H9 (cell line): ENCODE results near the gene C20orf204. TPM values are rescaled to one million over a fixed set of nuclear protein-coding genes. Genes with fewer than 3 reads are reported as not detected.

Experiments
- DNase-seq: peaks from one replicate; pipeline ENCODE4 v3.0.0-alpha.2; 2017
- H2AFZ ChIP-seq: one replicate; pipeline ENCODE4 v1.6.1; 2013; ENCODE audit warnings: mild to moderate bottlenecking, low read length, control low read depth, moderate library complexity
- H2AK5ac ChIP-seq: 2 replicates; pipeline ENCODE4 v1.6.1; 2013; ENCODE audit warnings: low read length, control low read depth, mixed read lengths; ENCODE audit not compliant: insufficient read length
- H2BK120ac ChIP-seq: one replicate; pipeline ENCODE4 v1.6.1; 2013; ENCODE audit warnings: low read depth, mild to moderate bottlenecking, low read length, control low read depth, inconsistent platforms; ENCODE audit not compliant: poor library complexity, severe bottlenecking
- H2BK12ac ChIP-seq: 2 replicates; pipeline ENCODE4 v1.6.1; 2013; ENCODE audit warnings: low read length, control low read depth, mixed read lengths, low read depth; ENCODE audit not compliant: insufficient read length
- H2BK15ac ChIP-seq: 2 replicates; pipeline ENCODE4 v1.6.1; 2013; ENCODE audit warnings: low read depth, low read length, control low read depth
- H2BK20ac ChIP-seq: one replicate; pipeline ENCODE4 v1.6.1; 2013; ENCODE audit warnings: low read depth, mild to moderate bottlenecking, low read length, control low read depth, inconsistent platforms; ENCODE audit not compliant: poor library complexity, severe bottlenecking
- H2BK5ac ChIP-seq: 2 replicates; pipeline ENCODE4 v1.6.1; 2013; ENCODE audit warnings: low read length, control low read depth, mixed read lengths; ENCODE audit not compliant: insufficient read length
- H3K14ac ChIP-seq: 2 replicates; pipeline ENCODE4 v1.6.1; 2013; ENCODE audit warnings: low read length, control low read depth; ENCODE audit not compliant: insufficient read depth
- H3K18ac ChIP-seq: 2 replicates; pipeline ENCODE4 v1.6.1; 2013; ENCODE audit warnings: low read depth, mild to moderate bottlenecking, mixed read lengths, low read length, control low read depth; ENCODE audit not compliant: insufficient read length
- H3K23ac ChIP-seq: 2 replicates; pipeline ENCODE4 v1.6.1; 2013; ENCODE audit warnings: low read length, control low read depth, mixed read lengths, low read depth; ENCODE audit not compliant: insufficient read length
- H3K23me2 ChIP-seq: 2 replicates; pipeline ENCODE4 v1.6.1; 2013; ENCODE audit warnings: low read depth, mild to moderate bottlenecking, mixed read lengths, low read length, control low read depth; ENCODE audit not compliant: insufficient read length, poor library complexity, severe bottlenecking
- H3K27ac ChIP-seq: 2 replicates; pipeline ENCODE4 v1.5.1; 2013; ENCODE audit warnings: low read length, control low read depth, mixed read lengths, low read depth; ENCODE audit not compliant: insufficient read length
- H3K27me3 ChIP-seq: 2 replicates; pipeline ENCODE4 v1.6.1; 2013; ENCODE audit warnings: low read length, control low read depth, inconsistent platforms; ENCODE audit not compliant: insufficient read depth
- H3K4ac ChIP-seq: 2 replicates; pipeline ENCODE4 v1.6.1; 2013; ENCODE audit warnings: low read depth, mild to moderate bottlenecking, control low read depth, inconsistent platforms, low read length, moderate library complexity
- H3K4me1 ChIP-seq: 2 replicates; pipeline ENCODE4 v1.6.1; 2013; ENCODE audit warnings: low read length, control low read depth, inconsistent platforms; ENCODE audit not compliant: insufficient read depth
- H3K4me2 ChIP-seq: 2 replicates; pipeline ENCODE4 v1.6.1; 2013; ENCODE audit warnings: low read length, control low read depth, mixed read lengths; ENCODE audit not compliant: insufficient read length, insufficient read depth
- H3K56ac ChIP-seq: 2 replicates; pipeline ENCODE4 v1.6.1; 2013; ENCODE audit warnings: low read depth, mild to moderate bottlenecking, mixed read lengths, low read length, control low read depth; ENCODE audit not compliant: insufficient read length
- H3K79me1 ChIP-seq: 2 replicates; pipeline ENCODE4 v1.6.1; 2013; ENCODE audit warnings: low read depth, mild to moderate bottlenecking, moderate library complexity, low read length, control low read depth, inconsistent platforms; ENCODE audit not compliant: insufficient read depth, poor library complexity, severe bottlenecking
- H3K79me2 ChIP-seq: 2 replicates; pipeline ENCODE4 v1.6.1; 2013; ENCODE audit warnings: low read length, control low read depth, inconsistent platforms; ENCODE audit not compliant: insufficient read depth
- H3K9ac ChIP-seq: 2 replicates; pipeline ENCODE4 v1.6.1; 2013; ENCODE audit warnings: low read length, control low read depth, mixed read lengths; ENCODE audit not compliant: insufficient read length; ENCODE audit errors: extremely low read depth
- H3K9me3 ChIP-seq: one replicate; pipeline ENCODE4 v1.6.1; 2013; ENCODE audit warnings: low read depth, low read length, inconsistent platforms; ENCODE audit not compliant: control insufficient read depth
- H3T11ph ChIP-seq: one replicate; pipeline ENCODE4 v1.6.1; 2013; ENCODE audit warnings: mild to moderate bottlenecking, low read length, control low read depth, inconsistent platforms
- H4K20me1 ChIP-seq: one replicate; pipeline ENCODE4 v1.6.1; 2013; ENCODE audit not compliant: control insufficient read depth, insufficient read length, insufficient read depth
- H4K5ac ChIP-seq: 2 replicates; pipeline ENCODE4 v1.6.1; 2013; ENCODE audit warnings: low read depth, mild to moderate bottlenecking, mixed read lengths, low read length, control low read depth; ENCODE audit not compliant: insufficient read length
- H4K8ac ChIP-seq: replicated peaks from 2 replicates; pipeline ENCODE4 v1.6.1; 2013; ENCODE audit warnings: low read length, control low read depth, mixed read lengths, low read depth; ENCODE audit not compliant: insufficient read length
- H4K91ac ChIP-seq: 2 replicates; pipeline ENCODE4 v1.6.1; 2013; ENCODE audit warnings: low read depth, mild to moderate bottlenecking, moderate library complexity, mixed read lengths, low read length, control low read depth; ENCODE audit not compliant: insufficient read length
- H3K27ac Mint-ChIP-seq, 3 experiments: 2 replicates in 2 of 3; 3 replicates in 1 of 3; pipeline ENCODE4 v1.8.0; 2020 to 2021; ENCODE audit warnings: mixed read lengths in 3 of 3, mild to moderate bottlenecking in 1 of 3, moderate library complexity in 1 of 3
- H3K27me3 Mint-ChIP-seq: 2 replicates; pipeline ENCODE4 v1.8.0; 2021; ENCODE audit warnings: low read depth, mild to moderate bottlenecking, moderate library complexity, mixed read lengths
- H3K36me3 Mint-ChIP-seq, 3 experiments: 2 replicates in 2 of 3; 3 replicates in 1 of 3; pipeline ENCODE4 v1.8.0; 2020 to 2021; ENCODE audit warnings: low read depth in 3 of 3, mixed read lengths in 3 of 3; ENCODE audit not compliant: insufficient read depth in 1 of 3
- H3K4me1 Mint-ChIP-seq, 2 experiments: 2 replicates each; pipeline ENCODE4 v1.8.0; 2020; ENCODE audit warnings: mixed read lengths in 2 of 2
- H3K4me3 Mint-ChIP-seq, 2 experiments: 2 replicates in 1 of 2; 3 replicates in 1 of 2; pipeline ENCODE4 v1.8.0; 2020 to 2021; ENCODE audit warnings: mild to moderate bottlenecking in 2 of 2, mixed read lengths in 2 of 2, moderate library complexity in 1 of 2
- H3K9me3 Mint-ChIP-seq, 2 experiments: 2 replicates in 1 of 2; 3 replicates in 1 of 2; pipeline ENCODE4 v1.8.0; 2020; ENCODE audit warnings: mild to moderate bottlenecking in 2 of 2, mixed read lengths in 2 of 2, moderate library complexity in 1 of 2
- WGBS: extraction: QIAGEN DNeasy Blood & Tissue Kit; methylation state at CpG from one replicate; pipeline ENCODE4 v1.1.7; 2013; ENCODE audit warnings: missing lambda C conversion rate, low lambda C conversion rate, mixed read lengths; ENCODE audit not compliant: insufficient read length; ENCODE audit errors: extremely low coverage; 5-methylcytosine and 5-hydroxymethylcytosine counted together
- total RNA-seq: library from RNA; stranded (reverse); gene quantifications from 2 replicates; pipeline ENCODE4 v1.2.1, GENCODE V29; 2021
- TF ChIP-seq, protein P1 (sequence below): fragments of 200-600 bp; sonication (generic); conservative IDR thresholded peaks from 3 replicates; pipeline ENCODE4 v1.8.0; 2021; ENCODE audit warnings: antibody characterized with exemption, mild to moderate bottlenecking

C20orf204 gene
- total RNA-seq, 1 experiment from 2014 or later, result 2.2 TPM

DNA sequence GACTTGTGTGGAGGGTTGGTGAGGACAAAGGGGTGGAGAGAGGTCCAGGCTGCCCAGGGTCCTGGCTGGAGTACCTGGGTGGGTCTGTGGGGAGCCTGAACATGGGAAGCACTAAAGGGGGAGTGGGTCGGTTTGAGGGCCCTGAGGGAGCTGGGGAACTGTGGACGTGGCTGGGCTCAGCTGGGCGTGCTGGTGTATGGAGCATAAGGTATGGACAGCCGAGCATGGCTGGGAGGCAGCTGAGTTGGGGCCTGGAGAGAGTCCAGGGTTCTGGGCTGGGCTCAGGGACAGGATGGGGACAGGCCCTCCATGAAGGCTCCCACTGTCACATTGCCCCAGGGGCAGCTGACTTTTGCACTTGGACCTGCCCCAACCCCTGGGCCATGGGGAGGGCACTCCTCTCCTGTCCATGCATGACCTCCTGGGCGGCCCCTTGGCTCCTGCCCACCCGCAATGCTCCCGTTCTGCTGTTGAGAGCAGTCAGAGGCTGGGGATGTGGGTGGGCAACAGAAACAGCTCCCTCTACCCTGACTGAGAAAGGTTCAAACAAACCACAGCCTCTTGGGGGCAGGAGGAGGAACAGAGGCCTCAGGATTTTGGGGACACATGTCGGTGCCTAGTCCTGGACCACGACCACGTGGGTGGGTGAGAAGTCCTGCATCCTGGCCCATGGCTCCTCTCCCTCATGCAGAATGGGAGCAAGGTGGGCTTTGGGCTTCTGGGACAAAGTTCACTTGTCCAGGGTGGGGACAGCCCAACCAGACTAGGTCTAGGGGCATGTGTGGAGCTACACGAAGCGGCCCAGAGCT, 4.5 kb downstream of the C20orf204 start:
- H2BK15ac ChIP-seq, result no peak overlapping the region
- WGBS, result no CpG with 5 or more reads among the region's 12 CpGs
- Mint-ChIP-seq H3K4me1 (peaks cover 23 to 29% of the 10 kb centered on the region in 2 experiments), H3K27ac (no peak overlapping the region), H3K27me3 (peaks cover 64% of the 10 kb centered on the region), H3K4me3 (no peak overlapping the region; a peak in 2 of 5 replicates), H3K36me3 (no peaks in the 10 kb centered on the region; a peak in 1 of 7 replicates), H3K9me3 (peaks cover 0 to 2% of the 10 kb centered on the region in 2 experiments; a peak in 2 of 5 replicates)
- no peak overlapping the region for H2BK20ac ChIP-seq
- no peaks in the 10 kb centered on the region for H4K20me1 ChIP-seq
- peaks cover 5% of the 10 kb centered on the region; the same call in 1 of the 2 replicates for H3K4me1 ChIP-seq
- H3K27me3 ChIP-seq, result peaks cover 13% of the 10 kb centered on the region; the same call in 1 of the 2 replicates
- H4K91ac ChIP-seq, result no peak overlapping the region
- H2BK120ac ChIP-seq, result no peak overlapping the region
- H2AK5ac ChIP-seq, result no peak overlapping the region
- H4K5ac ChIP-seq, result no peak overlapping the region
- no peak overlapping the region for H3K18ac ChIP-seq
- H3K79me2 ChIP-seq, result no peaks in the 10 kb centered on the region
- H3K23me2 ChIP-seq, result peaks cover 14% of the 10 kb centered on the region
- H3K9ac ChIP-seq, result no peak overlapping the region
- no peak overlapping the region for H3T11ph ChIP-seq
- no peak overlapping the region for H3K23ac ChIP-seq
- H3K4me2 ChIP-seq, result no peak overlapping the region
- no peak overlapping the region; the same call in 1 of the 2 replicates for H3K14ac ChIP-seq
- no peaks in the 10 kb centered on the region for H3K9me3 ChIP-seq
- no peaks in the 10 kb centered on the region for H3K79me1 ChIP-seq
- H3K27ac ChIP-seq, result no peak overlapping the region
- H4K8ac ChIP-seq, result no peak overlapping the region
- no peak overlapping the region for H2AFZ ChIP-seq
- H3K4ac ChIP-seq, result no peak overlapping the region
- H2BK5ac ChIP-seq, result no peak overlapping the region
- H2BK12ac ChIP-seq, result no peak overlapping the region
- no peak overlapping the region for H3K56ac ChIP-seq
- TF ChIP-seq, protein P1, sequence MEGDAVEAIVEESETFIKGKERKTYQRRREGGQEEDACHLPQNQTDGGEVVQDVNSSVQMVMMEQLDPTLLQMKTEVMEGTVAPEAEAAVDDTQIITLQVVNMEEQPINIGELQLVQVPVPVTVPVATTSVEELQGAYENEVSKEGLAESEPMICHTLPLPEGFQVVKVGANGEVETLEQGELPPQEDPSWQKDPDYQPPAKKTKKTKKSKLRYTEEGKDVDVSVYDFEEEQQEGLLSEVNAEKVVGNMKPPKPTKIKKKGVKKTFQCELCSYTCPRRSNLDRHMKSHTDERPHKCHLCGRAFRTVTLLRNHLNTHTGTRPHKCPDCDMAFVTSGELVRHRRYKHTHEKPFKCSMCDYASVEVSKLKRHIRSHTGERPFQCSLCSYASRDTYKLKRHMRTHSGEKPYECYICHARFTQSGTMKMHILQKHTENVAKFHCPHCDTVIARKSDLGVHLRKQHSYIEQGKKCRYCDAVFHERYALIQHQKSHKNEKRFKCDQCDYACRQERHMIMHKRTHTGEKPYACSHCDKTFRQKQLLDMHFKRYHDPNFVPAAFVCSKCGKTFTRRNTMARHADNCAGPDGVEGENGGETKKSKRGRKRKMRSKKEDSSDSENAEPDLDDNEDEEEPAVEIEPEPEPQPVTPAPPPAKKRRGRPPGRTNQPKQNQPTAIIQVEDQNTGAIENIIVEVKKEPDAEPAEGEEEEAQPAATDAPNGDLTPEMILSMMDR, result no peak
- no peak for DNase-seq
